Stimulated activated CD4-positive, alpha-beta T cell treated with anti-CD3 and anti-CD28 coated beads, Interleukin-1b, Interleukin-23, amount 100 ng/mL, for 24 hours (primary cell): ENCODE results near the gene RNF168.
"Not testable (repeated sequence)": the region's sequence is repeated elsewhere in the genome, so short reads cannot be mapped to it uniquely, and the experiment has no call there.

Experiments used
- DNase-seq, 4 experiments: peaks; one replicate each; pipeline ENCODE4 v3.0.0-alpha.2; 2020; ENCODE audit warnings: low read depth in 4 of 4, low spot score in 1 of 4

The RNF168 gene

GRCh38 chr3:196503196-196504076 is at the start of gene RNF168:
RNF168 (minus strand) TSS chr3:196503768; CDS start chr3:196503173, 595 bp downstream.
- peak; percentile 75 to 97 (median 85) for DNase-seq

GRCh38 chr3:196552253-196552652 is 48.7 kb upstream of the RNF168 start:
- DNase-seq: no peak

- DNase-seq: not testable (repeated sequence)
These were observed 46.6 kb upstream of the RNF168 start for GRCh38 chr3:196550172-196550571.

- DNase-seq: not testable (repeated sequence)
These were observed 45.7 kb upstream of the RNF168 start for GRCh38 chr3:196549312-196549711.

GRCh38 chr3:196547067-196547466 is 43.5 kb upstream of the RNF168 start:
- no peak for DNase-seq

GRCh38 chr3:196546537-196546936 is 43.0 kb upstream of the RNF168 start:
- no peak for DNase-seq

GRCh38 chr3:196544491-196544992 is 41.0 kb upstream of the RNF168 start:
- no peak for DNase-seq

GRCh38 chr3:196541684-196542445 is 38.3 kb upstream of the RNF168 start:
- no peak for DNase-seq

- DNase-seq: peak; percentile 36 to 59 (median 40)
These were observed 33.9 kb upstream of the RNF168 start for GRCh38 chr3:196537319-196537984.

- no peak for DNase-seq
These were observed 29.7 kb upstream of the RNF168 start for GRCh38 chr3:196533260-196533681.

GRCh38 chr3:196531418-196531817 is 27.9 kb upstream of the RNF168 start:
- no peak for DNase-seq

GRCh38 chr3:196528639-196529233 is 25.2 kb upstream of the RNF168 start:
- DNase-seq: peak; percentile 69 to 87 (median 82)

GRCh38 chr3:196525141-196525540 is 21.6 kb upstream of the RNF168 start:
- no peak for DNase-seq

- no peak for DNase-seq
These were observed 21.0 kb upstream of the RNF168 start for GRCh38 chr3:196524527-196524926.

- no peak for DNase-seq
These were observed 20.3 kb upstream of the RNF168 start for GRCh38 chr3:196523841-196524240.

GRCh38 chr3:196521291-196521690 is 17.7 kb upstream of the RNF168 start:
- DNase-seq: not testable (repeated sequence)

- DNase-seq: peak in 1 of 4 experiments; percentile 21
These were observed 16.1 kb upstream of the RNF168 start for GRCh38 chr3:196519718-196520082.

GRCh38 chr3:196518966-196519717 is 15.6 kb upstream of the RNF168 start:
- peak in 3 of 4 experiments; percentile 12 to 45 (median 36) for DNase-seq

- DNase-seq: no peak
These were observed 14.4 kb upstream of the RNF168 start for GRCh38 chr3:196517919-196518318.

GRCh38 chr3:196517162-196517800 is 13.7 kb upstream of the RNF168 start:
- DNase-seq: no peak
